GM10248 (cell line): ENCODE results near the gene ZNF628.

Experiments
- CTCF ChIA-PET: fragments of 300-600 bp; sonication (Branson Sonifier 250); formaldehyde crosslinking; extraction: SDS; loops from one replicate; lab custom pipeline; 2021; ENCODE audit warnings: antibody characterized with exemption; lab: Yijun Ruan, JAX
- POLR2A ChIA-PET: fragments of 350-650 bp; sonication (Branson Sonifier 250); formaldehyde crosslinking; extraction: SDS; loops from one replicate; lab custom pipeline; 2020; ENCODE audit warnings: antibody characterized with exemption; lab: Yijun Ruan, JAX
- DNase-seq: peaks from one replicate; pipeline ENCODE4 v3.0.0; 2012; ENCODE audit errors: extremely low spot score
- CTCF ChIP-seq: IDR thresholded peaks from 2 replicates; pipeline ENCODE4 v1.5.1; 2012; ENCODE audit warnings: mild to moderate bottlenecking, low read depth; ENCODE audit errors: extremely low read depth, missing control alignments, control extremely low read depth

The ZNF628 gene

GRCh38 chr19:55459950-55460657 lies 16.3 kb upstream of the ZNF628 start:
- CTCF ChIA-PET: interaction anchor here (1.1 to 2.6 kb wide), 3 partner anchors 8 to 44 kb away, joined by 3 to 13 read pairs (median 6); no protein-coding TSS in a partner anchor
- DNase-seq: no peak
- POLR2A ChIA-PET: no interaction called here
- TF ChIP-seq CTCF: no peak

- CTCF ChIA-PET: interaction anchor here (1.1 to 1.3 kb wide), 2 partner anchors 24 to 43 kb away, joined by 3 to 6 read pairs; no protein-coding TSS in a partner anchor
- POLR2A ChIA-PET: no interaction called here
- no peak for TF ChIP-seq CTCF
- DNase-seq: peak; percentile 72
These were observed 15.7 kb upstream of the ZNF628 start for GRCh38 chr19:55460670-55461258.

- TF ChIP-seq CTCF: no peak
- ChIA-PET CTCF (interaction anchor here (1.0 to 2.7 kb wide), 3 partner anchors 43 to 301 kb away, joined by 3 to 25 read pairs (median 3); no protein-coding TSS in a partner anchor), POLR2A (interaction anchor here (0.7 to 1.0 kb wide), 5 partner anchors 15 to 122 kb away, joined by 3 to 9 read pairs (median 4); partner anchors contain the start of genes KMT5C, NAT14, UBE2S and ZNF628)
- DNase-seq: peak; percentile 100
These were observed 15.0 kb upstream of the ZNF628 start, which contains the start of gene ISOC2 for GRCh38 chr19:55461259-55461973. TSS of gene ISOC2 (minus strand) at chr19:55461642. CDS start at chr19:55456486, 5,156 bp downstream.

DNA sequence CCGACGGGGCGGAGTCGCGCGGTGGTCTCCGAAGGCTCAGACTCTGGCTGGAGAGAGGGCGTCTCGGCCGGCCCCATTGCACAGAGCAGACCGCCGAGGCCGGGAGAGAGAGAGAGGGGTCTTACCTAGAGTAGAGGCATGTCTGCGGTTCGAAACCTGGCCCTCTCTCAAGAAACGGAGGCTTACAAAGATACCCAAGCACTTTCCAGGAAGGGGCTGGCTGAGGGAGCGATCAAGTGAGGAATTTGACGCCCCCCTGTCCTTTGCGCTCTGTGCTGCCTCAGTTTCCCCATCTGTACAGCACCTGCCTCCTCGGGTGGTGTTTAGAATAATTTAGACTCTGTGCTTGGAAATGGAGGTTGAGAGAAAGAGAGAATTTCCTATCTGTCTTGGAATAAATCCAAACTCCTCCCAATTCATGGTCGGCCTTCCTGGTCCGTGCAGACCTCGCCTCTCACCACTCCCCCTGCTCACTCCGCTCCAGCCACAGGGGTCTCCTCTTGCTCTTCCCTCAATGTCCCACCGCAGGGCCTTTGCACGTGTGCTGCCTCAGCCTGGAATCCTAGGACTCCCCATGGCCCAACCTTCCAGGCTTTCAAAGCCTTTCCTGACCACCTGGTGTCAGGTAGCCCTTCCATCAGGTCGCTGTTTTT lies 14.3 kb upstream of the ZNF628 start:
- ChIA-PET POLR2A (interaction anchor here (0.7 to 1.0 kb wide), 5 partner anchors 14 to 123 kb away, joined by 3 to 9 read pairs (median 4); partner anchors contain the start of genes KMT5C, NAT14, UBE2S and ZNF628), CTCF (interaction anchor here (1.0 to 2.7 kb wide), 4 partner anchors 42 to 302 kb away, joined by 3 to 25 read pairs (median 3); no protein-coding TSS in a partner anchor)
- no peak for DNase-seq
- TF ChIP-seq CTCF: no peak

DNA sequence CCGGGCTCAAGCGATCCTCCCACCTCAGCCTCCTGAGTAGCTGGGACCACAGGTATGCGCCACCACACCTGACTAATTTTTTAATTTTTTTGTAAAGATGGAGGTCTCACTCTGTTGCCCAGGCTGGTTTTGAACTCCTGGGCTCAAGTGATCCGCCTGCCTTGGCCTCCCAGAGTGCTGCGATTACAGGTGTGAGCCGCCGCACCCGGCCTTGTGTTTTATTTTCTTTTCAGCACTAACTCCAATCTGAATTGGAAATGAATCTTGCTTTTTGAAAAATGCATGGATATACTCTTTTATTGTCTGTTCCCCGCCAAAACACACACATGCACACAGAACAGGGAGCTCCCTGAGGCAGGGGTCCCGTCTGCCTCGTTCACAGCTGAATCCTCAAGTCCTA lies 13.7 kb upstream of the ZNF628 start:
- ChIA-PET POLR2A (no interaction called here), CTCF (interaction anchor here (1.4 to 2.7 kb wide), 2 partner anchors 41 to 170 kb away, joined by 3 to 25 read pairs; no protein-coding TSS in a partner anchor)
- no peak for TF ChIP-seq CTCF
- no peak for DNase-seq
